GM13976 (cell line): ENCODE data around the gene CLDN22.
"Not testable (repeated sequence)": the region's sequence is repeated elsewhere in the genome, so short reads cannot be mapped to it uniquely, and the experiment has no call there.

Experiments
- DNase-seq: peaks from one replicate; pipeline ENCODE4 v3.0.0; 2012; ENCODE audit warnings: low spot score
- in situ Hi-C: fragments of 300-500 bp; cut with MboI; formaldehyde crosslinking; loops from one replicate; pipeline ENCODE4 v1.12.0; 2022; ENCODE audit warnings: low sequenced_read_pairs, mixed read lengths, inconsistent platforms; ENCODE audit not compliant: unreplicated experiment
- TF ChIP-seq, protein P1 (sequence below): IDR thresholded peaks from 2 replicates; pipeline ENCODE4 v1.5.1; 2012; ENCODE audit warnings: borderline replicate concordance, mild to moderate bottlenecking; ENCODE audit not compliant: insufficient read depth; ENCODE audit errors: extremely low read depth, missing control alignments, control extremely low read depth

The CLDN22 gene

DNA sequence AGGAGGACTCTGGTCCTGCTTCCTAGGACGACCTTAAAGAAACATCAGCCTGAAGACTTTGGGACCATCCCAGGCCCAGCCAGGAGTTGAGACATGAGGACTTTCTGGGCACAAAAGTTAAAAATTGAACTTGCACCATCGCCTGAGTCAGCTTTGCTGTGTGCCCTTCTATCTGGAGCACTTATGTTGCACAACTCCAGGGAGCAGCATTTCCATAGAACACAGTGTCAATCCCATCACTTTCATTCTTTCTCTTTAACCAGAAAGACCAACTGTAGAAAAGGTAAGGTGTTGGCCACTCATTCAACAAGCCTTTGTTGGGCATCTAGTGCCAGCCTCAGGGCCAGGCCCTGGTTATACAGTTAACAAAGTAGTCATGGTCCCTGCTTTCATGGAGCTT, 10.8 kb upstream of the CLDN22 start:
- in situ Hi-C loops: no loop called here
- DNase-seq: no peak
- TF ChIP-seq, protein P1, sequence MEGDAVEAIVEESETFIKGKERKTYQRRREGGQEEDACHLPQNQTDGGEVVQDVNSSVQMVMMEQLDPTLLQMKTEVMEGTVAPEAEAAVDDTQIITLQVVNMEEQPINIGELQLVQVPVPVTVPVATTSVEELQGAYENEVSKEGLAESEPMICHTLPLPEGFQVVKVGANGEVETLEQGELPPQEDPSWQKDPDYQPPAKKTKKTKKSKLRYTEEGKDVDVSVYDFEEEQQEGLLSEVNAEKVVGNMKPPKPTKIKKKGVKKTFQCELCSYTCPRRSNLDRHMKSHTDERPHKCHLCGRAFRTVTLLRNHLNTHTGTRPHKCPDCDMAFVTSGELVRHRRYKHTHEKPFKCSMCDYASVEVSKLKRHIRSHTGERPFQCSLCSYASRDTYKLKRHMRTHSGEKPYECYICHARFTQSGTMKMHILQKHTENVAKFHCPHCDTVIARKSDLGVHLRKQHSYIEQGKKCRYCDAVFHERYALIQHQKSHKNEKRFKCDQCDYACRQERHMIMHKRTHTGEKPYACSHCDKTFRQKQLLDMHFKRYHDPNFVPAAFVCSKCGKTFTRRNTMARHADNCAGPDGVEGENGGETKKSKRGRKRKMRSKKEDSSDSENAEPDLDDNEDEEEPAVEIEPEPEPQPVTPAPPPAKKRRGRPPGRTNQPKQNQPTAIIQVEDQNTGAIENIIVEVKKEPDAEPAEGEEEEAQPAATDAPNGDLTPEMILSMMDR: no peak

DNA sequence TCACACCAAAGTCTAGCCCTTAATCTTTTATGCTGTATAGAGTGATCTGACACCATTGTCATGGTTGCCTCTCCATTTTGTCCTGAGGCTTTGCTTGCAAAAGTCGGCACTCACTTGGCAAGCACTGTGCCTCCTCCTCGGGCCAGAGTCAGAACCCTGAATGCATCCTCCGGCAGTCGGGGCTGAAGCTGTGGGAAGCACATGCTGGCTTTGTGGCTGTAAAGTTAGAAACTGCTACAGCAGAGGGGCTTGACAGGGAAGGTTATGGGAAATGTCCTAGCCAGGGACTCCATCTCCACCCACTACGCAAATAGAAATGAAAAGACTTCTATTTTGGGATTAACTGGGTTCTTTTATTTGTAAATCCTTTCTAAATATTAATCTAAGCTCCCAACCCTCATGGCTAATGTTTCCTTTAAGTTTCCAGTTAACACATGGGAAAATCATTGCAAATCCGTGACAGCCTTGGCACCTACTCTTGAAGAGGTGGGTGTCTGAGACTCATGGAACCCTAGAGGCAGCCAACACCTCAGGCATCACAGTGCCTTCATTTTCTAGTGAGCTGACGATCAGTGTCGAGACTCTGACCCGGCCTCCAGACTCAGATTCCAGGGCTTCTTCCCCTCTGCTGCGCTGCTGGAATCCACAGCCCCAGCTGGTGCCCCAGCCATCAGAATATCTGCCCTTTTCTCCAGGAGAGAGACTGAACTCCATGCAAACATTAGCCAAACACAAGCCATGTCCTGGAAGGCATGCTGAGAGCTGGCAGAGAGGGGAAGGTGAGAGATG, 10.1 kb upstream of the CLDN22 start:
- TF ChIP-seq, protein P1: no peak
- no peak for DNase-seq
- in situ Hi-C loops: no loop called here

DNA sequence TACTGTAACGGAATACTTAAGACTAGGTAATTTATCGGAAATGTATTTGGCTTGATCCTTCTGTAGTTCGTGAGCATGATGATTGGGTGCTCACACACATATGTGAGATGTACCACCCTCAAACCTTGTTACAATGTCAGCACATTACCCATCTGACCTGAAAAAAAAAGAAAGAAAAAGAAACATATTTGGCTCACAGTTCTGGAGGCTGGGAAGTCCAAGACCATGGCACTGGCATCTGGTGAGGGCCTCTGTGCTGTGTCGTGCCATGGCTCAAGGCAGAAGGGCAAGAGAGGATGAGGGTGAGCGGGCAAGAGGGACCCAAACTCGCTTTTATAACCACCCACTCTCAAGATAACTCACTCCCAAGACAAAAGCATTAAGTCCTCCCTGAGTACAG, 9.2 kb upstream of the CLDN22 start:
- DNase-seq: no peak
- in situ Hi-C loops: no loop called here

DNA sequence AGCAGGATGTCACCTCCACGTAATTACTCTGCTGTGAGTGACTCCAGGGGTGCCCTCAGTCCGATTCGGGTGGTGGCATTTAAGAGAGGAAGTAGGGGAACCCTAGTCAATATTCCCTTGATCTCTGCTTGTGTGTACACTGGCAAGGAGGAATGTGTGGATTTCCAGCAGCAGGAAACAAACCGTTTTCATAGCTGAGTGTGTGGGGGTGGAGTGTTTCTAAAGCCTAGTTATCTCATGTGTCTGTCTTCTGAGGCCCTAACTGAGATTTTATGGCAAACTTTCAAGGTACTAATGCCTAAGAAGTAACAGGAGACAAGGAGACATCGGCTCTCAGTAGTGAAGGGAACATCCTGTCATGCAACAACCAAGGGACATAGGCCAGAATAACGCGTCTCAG, 8.8 kb upstream of the CLDN22 start:
- in situ Hi-C loops: no loop called here
- TF ChIP-seq, protein P1: no peak
- DNase-seq: no peak

More for the DNA sequence above, 9.2 kb upstream of the CLDN22 start:
- TF ChIP-seq, protein P1: no peak

DNA sequence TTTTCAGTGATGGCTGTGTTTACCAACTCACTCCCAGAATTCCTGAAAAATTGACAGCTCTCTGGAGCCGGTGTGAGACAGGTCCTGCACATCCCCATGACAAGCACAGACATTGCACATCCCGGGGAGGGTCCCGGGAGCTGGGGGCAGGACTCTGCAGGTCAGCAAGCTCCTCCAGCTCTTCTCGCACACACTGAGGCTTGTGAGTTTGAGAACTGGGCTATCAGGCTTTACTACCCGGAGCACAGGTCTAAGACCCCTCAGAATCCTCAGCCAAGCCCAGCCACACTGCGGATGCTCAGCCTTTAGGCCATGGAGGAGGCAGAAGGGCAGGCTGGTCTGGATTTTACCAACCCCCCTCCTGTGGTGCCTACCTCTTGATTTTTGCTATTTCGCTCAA, 7.8 kb upstream of the CLDN22 start:
- no peak for DNase-seq
- TF ChIP-seq, protein P1: no peak
- in situ Hi-C loops: no loop called here

DNA sequence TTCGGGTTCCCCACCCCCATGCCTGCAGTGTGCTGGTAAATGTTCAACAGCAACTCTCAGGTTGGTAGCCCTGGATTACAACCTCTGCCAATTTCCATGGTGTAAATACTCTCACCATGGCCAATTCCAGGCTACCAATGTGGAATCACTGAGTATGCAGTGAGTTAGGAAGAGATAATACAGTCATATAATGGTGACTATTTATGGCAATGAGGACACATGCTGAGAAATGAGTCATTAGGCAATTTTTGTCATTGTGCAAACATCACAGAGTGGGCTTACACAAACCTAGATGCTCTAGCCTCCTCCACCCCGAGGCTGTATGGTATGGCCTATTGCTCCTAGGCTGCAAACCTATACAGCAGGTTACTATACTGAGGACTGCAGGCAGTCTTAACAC, 6.8 kb upstream of the CLDN22 start:
- in situ Hi-C loops: no loop called here
- TF ChIP-seq, protein P1: no peak
- no peak for DNase-seq

DNA sequence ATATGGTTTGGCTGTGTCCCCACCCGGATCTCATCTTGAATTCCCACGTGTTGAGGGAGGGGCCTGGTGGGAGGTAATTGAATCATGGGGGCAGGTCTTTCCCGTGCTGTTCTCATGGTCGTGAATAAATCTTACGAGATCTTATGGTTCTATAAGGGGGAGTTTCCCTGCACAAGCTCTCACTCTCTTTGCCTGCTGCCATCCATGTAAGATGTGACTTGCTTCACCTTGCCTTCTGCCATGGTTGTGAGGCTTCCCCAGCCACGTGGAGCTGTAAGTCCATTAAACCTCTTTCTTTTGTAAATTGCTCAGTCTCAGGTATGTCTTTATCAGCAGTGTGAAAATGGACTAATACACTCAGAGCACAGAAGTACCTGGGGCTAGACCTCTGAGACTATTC, 6.3 kb upstream of the CLDN22 start:
- in situ Hi-C loops, DNase-seq: not testable (repeated sequence)
